Measurements from ENCODE around the gene FZD7. TPM values are rescaled to one million over a fixed set of nuclear protein-coding genes. Genes with fewer than 3 reads are reported as not detected.

The FZD7 gene
- total RNA-seq, 2 experiments from 2014 or later: 0.52 to 0.68 TPM

Other genes with a start within 250 kb of the FZD7 start
- gene CDK15, start 227.3 kb upstream of the FZD7 start, total RNA-seq: not detected
- gene KIAA2012, start 39.4 kb downstream of the FZD7 start, total RNA-seq: not detected
- gene SUMO1, start 204.7 kb downstream of the FZD7 start, total RNA-seq: 100 to 1,000 TPM; 126 to 129 TPM
- 100 to 1,000 TPM; 226 to 234 TPM for gene NOP58, start 231.9 kb downstream of the FZD7 start, total RNA-seq

All from activated naive CD8-positive, alpha-beta T cell treated with anti-CD3 and anti-CD28 coated beads for 36 hours (primary cell).